ENCODE results near the gene VANGL1. TPM values are rescaled to one million over a fixed set of nuclear protein-coding genes. Genes with fewer than 3 reads are reported as not detected.

VANGL1 gene
- total and polyA plus RNA-seq, 2 of the 4 experiments (the other 2 are of a cell fraction), result 6.1 to 6.7 TPM

- H3K27me3 ChIP-seq (ENCODE audit: control insufficient read depth, insufficient read depth, low read length), result no peaks in the 10 kb centered on the region
- ChIA-PET POLR2A (ENCODE audit: unreplicated experiment) (no interaction called here), CTCF (interaction anchor here (0.6 kb wide), 1 partner anchor 668 kb away, joined by 3 read pairs; no protein-coding TSS in a partner anchor)
- no peak overlapping the region for H2BK20ac ChIP-seq (ENCODE audit: low read depth, low read length)
- no peak overlapping the region for H3K4me3 ChIP-seq (ENCODE audit: insufficient read depth, low read depth, low read length)
- H4K91ac ChIP-seq (ENCODE audit: insufficient read depth, low read depth, low read length), result no peak overlapping the region
- H3K9me3 ChIP-seq (ENCODE audit: control insufficient read depth, insufficient read depth, low read length), result no peaks in the 10 kb centered on the region
- no peak overlapping the region for H2AK9ac ChIP-seq (replicated peaks; ENCODE audit: low read depth, low read length, poor library complexity)
- H2BK120ac ChIP-seq (ENCODE audit: low read depth, low read length), result no peak overlapping the region
- H3K4me1 ChIP-seq (ENCODE audit: control insufficient read depth, insufficient read depth, low read length), result no peaks in the 10 kb centered on the region
- H3K27ac ChIP-seq (ENCODE audit: insufficient read depth, low read length), result no peak overlapping the region
- no peak overlapping the region for H4K8ac ChIP-seq (ENCODE audit: low read depth in 2 of 2, low read length in 2 of 2)
- H3K23ac ChIP-seq (ENCODE audit: low read depth, low read length), result no peak overlapping the region
- H3K36me3 ChIP-seq (ENCODE audit: control insufficient read depth, insufficient read depth, low read length), result peaks cover 21% of the 10 kb centered on the region
- H3K4me2 ChIP-seq (ENCODE audit: low read depth, low read length), result no peak overlapping the region
- no TSS peak for BruUV-seq (replicated peaks)
- TF ChIP-seq CEBPB (IDR thresholded peaks at IDR 0.05; ENCODE audit: low read depth, low read length), result no peak
- no peak for TF ChIP-seq USF2 (IDR thresholded peaks at IDR 0.05; ENCODE audit: low read depth, low read length)
- no peak for TF ChIP-seq BHLHE40 (IDR thresholded peaks at IDR 0.05; ENCODE audit: low read depth, low read length)
- no peak for TF ChIP-seq POLR2A (IDR thresholded peaks at IDR 0.05; ENCODE audit: low read depth, low read length)
- no peak for TF ChIP-seq MXI1 (IDR thresholded peaks at IDR 0.05; ENCODE audit: borderline replicate concordance, low read depth, low read length)
- TF ChIP-seq NFE2L2 (IDR thresholded peaks at IDR 0.05; ENCODE audit: low read depth, low read length), result no peak
- no peak for TF ChIP-seq CTCF (conservative IDR thresholded peaks at IDR 0.05; ENCODE audit: low read depth, low read length)
- TF ChIP-seq RCOR1 (IDR thresholded peaks at IDR 0.05; ENCODE audit: insufficient replicate concordance, low read length), result no peak
- TF ChIP-seq SMC3 (IDR thresholded peaks at IDR 0.05; ENCODE audit: low read depth, low read length), result no peak
- no peak for TF ChIP-seq MAZ (IDR thresholded peaks at IDR 0.05; ENCODE audit: borderline replicate concordance, low read depth, low read length)
- TF ChIP-seq CHD1 (IDR thresholded peaks at IDR 0.05; ENCODE audit: low read depth, low read length), result no peak
- no peak for TF ChIP-seq RFX5 (IDR thresholded peaks at IDR 0.05; ENCODE audit: low read depth, low read length)
- no peak for TF ChIP-seq FOS (IDR thresholded peaks at IDR 0.05; ENCODE audit: low read depth, low read length)
- no peak for TF ChIP-seq MAFK (IDR thresholded peaks at IDR 0.05; ENCODE audit: low read depth, low read length)
- no peak for TF ChIP-seq RAD21 (IDR thresholded peaks at IDR 0.05; ENCODE audit: low read length)
- TF ChIP-seq ELK1 (IDR thresholded peaks at IDR 0.05; ENCODE audit: borderline replicate concordance, low read depth, low read length), result no peak
- H2AFZ ChIP-seq (replicated peaks; ENCODE audit: low read length, poor library complexity), result no peak overlapping the region
- H2BK5ac ChIP-seq (ENCODE audit: low read depth, low read length, poor library complexity, severe bottlenecking), result no peak overlapping the region
- no peaks in the 10 kb centered on the region for H4K20me1 ChIP-seq (ENCODE audit: insufficient read depth, low read length)
- no peak overlapping the region for H3K4ac ChIP-seq (ENCODE audit: low read depth, low read length)
- in situ Hi-C loops (cut with MboI; ENCODE audit: low sequenced_read_pairs) (no loop called here), dilution Hi-C loops (cut with HindIII; ENCODE audit: low sequenced_read_pairs, unreplicated experiment) (no loop called here), intact Hi-C loops (cut with micrococcal nuclease) (no loop called here)
- H3K18ac ChIP-seq (ENCODE audit: low read depth, low read length), result no peak overlapping the region
- H2AK5ac ChIP-seq (ENCODE audit: low read depth, low read length), result no peak overlapping the region
- no peak for DNase-seq
- no peak overlapping the region for H3K9ac ChIP-seq (ENCODE audit: low read depth, low read length)
- no peak overlapping the region for H2BK15ac ChIP-seq (ENCODE audit: low read depth, low read length)
- no peak overlapping the region for H3K56ac ChIP-seq (ENCODE audit: extremely low read depth, insufficient read depth, low read length)
- WGBS, 2 experiments (ENCODE audit: extremely low coverage in 2 of 2, insufficient read length in 1 of 2), result 100% methylated on average over 3 of the region's 4 CpGs; no CpG with 5 or more reads in 1 of the 2 experiments
- H4K5ac ChIP-seq (ENCODE audit: low read depth, low read length), result no peak overlapping the region
- ATAC-seq (ENCODE audit: low read depth), result no peak
- no peaks in the 10 kb centered on the region for H3K79me1 ChIP-seq (ENCODE audit: low read depth in 1 of 2, low read length in 2 of 2)
- H3K9me1 ChIP-seq (ENCODE audit: insufficient read depth, low read length), result peaks cover 5% of the 10 kb centered on the region; the same call in 1 of the 2 replicates
- no peak overlapping the region for H3K14ac ChIP-seq (replicated peaks; ENCODE audit: low read depth, low read length)
Measured at GRCh38 chr1:115692224-115692623, 50.5 kb downstream of the VANGL1 start.
